Mesothelial cell of epicardium (in vitro differentiated cells): ENCODE measurements around the gene ST3GAL3. TPM values are rescaled to one million over a fixed set of nuclear protein-coding genes. Genes with fewer than 3 reads are reported as not detected.

Experiments used
- DNase-seq, 2 experiments: peaks; one replicate each; pipeline ENCODE4 v3.0.0; 2021; ENCODE audit warnings: low spot score in 2 of 2; ENCODE audit not compliant: unreplicated experiment in 2 of 2
- H3K27ac Mint-ChIP-seq: 2 replicates; pipeline ENCODE4 v1.8.0; 2021; ENCODE audit warnings: mixed read lengths
- H3K27me3 Mint-ChIP-seq: 2 replicates; pipeline ENCODE4 v1.8.0; 2021; ENCODE audit warnings: low read depth, mixed read lengths
- H3K36me3 Mint-ChIP-seq: 2 replicates; pipeline ENCODE4 v1.8.0; 2021; ENCODE audit warnings: mixed read lengths
- H3K4me1 Mint-ChIP-seq: 2 replicates; pipeline ENCODE4 v1.8.0; 2021; ENCODE audit warnings: mixed read lengths
- H3K4me3 Mint-ChIP-seq: 2 replicates; pipeline ENCODE4 v1.8.0; 2021; ENCODE audit warnings: mild to moderate bottlenecking, moderate library complexity, mixed read lengths
- H3K9me3 Mint-ChIP-seq: 2 replicates; pipeline ENCODE4 v1.8.0; 2021; ENCODE audit warnings: mixed read lengths
- CTCF ChIP-seq: fragments of 200-600 bp; sonication (generic); IDR thresholded peaks from one replicate; pipeline ENCODE4 v1.5.0; 2021; ENCODE audit warnings: antibody characterized with exemption; ENCODE audit not compliant: unreplicated experiment
- total RNA-seq: library from RNA; stranded (reverse); gene quantifications from 3 replicates; pipeline ENCODE4 v1.2.1, GENCODE V29; 2021

Gene ST3GAL3
- total RNA-seq, 1 donor from 2014 or later, result 31.0 TPM

- TF ChIP-seq CTCF, result no peak
- Mint-ChIP-seq H3K4me1 (peaks cover 5% of the 10 kb centered on the region), H3K9me3 (no peaks in the 10 kb centered on the region), H3K27me3 (no peaks in the 10 kb centered on the region), H3K4me3 (no peak overlapping the region), H3K36me3 (no peaks in the 10 kb centered on the region), H3K27ac (no peak overlapping the region)
- no peak for DNase-seq
These were observed 164.9 kb downstream of the ST3GAL3 start for GRCh38 chr1:43872280-43872679.

- no peak overlapping the region for H3K4me3 Mint-ChIP-seq
- DNase-seq, result no peak
- no peaks in the 10 kb centered on the region for H3K27me3 Mint-ChIP-seq
- H3K9me3 Mint-ChIP-seq, result no peaks in the 10 kb centered on the region
- no peaks in the 10 kb centered on the region for H3K36me3 Mint-ChIP-seq
- H3K4me1 Mint-ChIP-seq, result no peaks in the 10 kb centered on the region
- TF ChIP-seq CTCF, result no peak
- no peak overlapping the region for H3K27ac Mint-ChIP-seq
These were observed 166.5 kb downstream of the ST3GAL3 start for GRCh38 chr1:43873851-43874250.

GRCh38 chr1:43874716-43875115 is 167.4 kb downstream of the ST3GAL3 start:
- Mint-ChIP-seq H3K4me3 (no peak overlapping the region), H3K9me3 (no peaks in the 10 kb centered on the region), H3K4me1 (no peaks in the 10 kb centered on the region), H3K36me3 (no peaks in the 10 kb centered on the region), H3K27ac (no peak overlapping the region), H3K27me3 (no peaks in the 10 kb centered on the region)
- DNase-seq, result no peak
- no peak for TF ChIP-seq CTCF

- Mint-ChIP-seq H3K36me3 (no peaks in the 10 kb centered on the region), H3K4me3 (no peak overlapping the region), H3K4me1 (no peaks in the 10 kb centered on the region), H3K27ac (no peak overlapping the region), H3K27me3 (no peaks in the 10 kb centered on the region), H3K9me3 (no peaks in the 10 kb centered on the region)
- no peak for TF ChIP-seq CTCF
- DNase-seq, result no peak
These were observed 168.0 kb downstream of the ST3GAL3 start for GRCh38 chr1:43875331-43875730.

- no peaks in the 10 kb centered on the region for H3K9me3 Mint-ChIP-seq
- peaks cover 9% of the 10 kb centered on the region for H3K4me1 Mint-ChIP-seq
- H3K27ac Mint-ChIP-seq, result no peak overlapping the region
- H3K27me3 Mint-ChIP-seq, result no peaks in the 10 kb centered on the region
- no peaks in the 10 kb centered on the region for H3K36me3 Mint-ChIP-seq
- no peak for TF ChIP-seq CTCF
- no peak for DNase-seq
- no peak overlapping the region for H3K4me3 Mint-ChIP-seq
These were observed 169.8 kb downstream of the ST3GAL3 start for GRCh38 chr1:43877101-43877500.

GRCh38 chr1:43878440-43878839 is 171.1 kb downstream of the ST3GAL3 start:
- DNase-seq, result no peak
- Mint-ChIP-seq H3K27ac (no peak overlapping the region), H3K27me3 (no peaks in the 10 kb centered on the region), H3K4me3 (no peak overlapping the region), H3K4me1 (peaks cover 9% of the 10 kb centered on the region), H3K36me3 (no peaks in the 10 kb centered on the region), H3K9me3 (no peaks in the 10 kb centered on the region)
- TF ChIP-seq CTCF, result no peak
